GM20000 (cell line): ENCODE measurements around the gene CCNF.
"Not testable (repeated sequence)": the region's sequence is repeated elsewhere in the genome, so short reads cannot be mapped to it uniquely, and the experiment has no call there.

Source experiments
- DNase-seq: peaks from one replicate; pipeline ENCODE4 v3.0.0; 2012; ENCODE audit warnings: low spot score
- TF ChIP-seq, protein P1 (sequence below): IDR thresholded peaks from 2 replicates; pipeline ENCODE4 v1.5.1; 2012; ENCODE audit warnings: mild to moderate bottlenecking, control low read depth; ENCODE audit errors: extremely low read depth, missing control alignments

The CCNF gene

DNA sequence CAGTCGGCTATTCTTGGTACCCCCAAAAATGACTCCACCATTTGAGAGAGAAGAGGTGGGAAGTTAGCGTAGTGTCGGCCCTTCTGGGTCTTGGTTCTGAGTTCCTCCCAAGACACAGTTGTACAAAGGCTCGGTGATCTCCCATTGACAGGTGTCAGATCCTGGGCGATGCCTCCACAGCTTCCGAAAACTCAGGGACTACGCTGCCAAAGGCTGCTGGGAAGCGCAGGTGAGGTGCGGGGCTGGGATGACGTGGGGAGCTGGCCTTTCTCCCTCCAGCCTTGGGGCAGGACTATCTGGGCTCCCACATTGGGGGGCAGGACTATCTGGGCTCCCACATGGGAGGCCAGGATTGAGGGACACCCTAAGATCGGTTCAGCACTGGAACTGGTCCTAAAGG is 10.4 kb downstream of the CCNF start:
- DNase-seq = no peak

DNA sequence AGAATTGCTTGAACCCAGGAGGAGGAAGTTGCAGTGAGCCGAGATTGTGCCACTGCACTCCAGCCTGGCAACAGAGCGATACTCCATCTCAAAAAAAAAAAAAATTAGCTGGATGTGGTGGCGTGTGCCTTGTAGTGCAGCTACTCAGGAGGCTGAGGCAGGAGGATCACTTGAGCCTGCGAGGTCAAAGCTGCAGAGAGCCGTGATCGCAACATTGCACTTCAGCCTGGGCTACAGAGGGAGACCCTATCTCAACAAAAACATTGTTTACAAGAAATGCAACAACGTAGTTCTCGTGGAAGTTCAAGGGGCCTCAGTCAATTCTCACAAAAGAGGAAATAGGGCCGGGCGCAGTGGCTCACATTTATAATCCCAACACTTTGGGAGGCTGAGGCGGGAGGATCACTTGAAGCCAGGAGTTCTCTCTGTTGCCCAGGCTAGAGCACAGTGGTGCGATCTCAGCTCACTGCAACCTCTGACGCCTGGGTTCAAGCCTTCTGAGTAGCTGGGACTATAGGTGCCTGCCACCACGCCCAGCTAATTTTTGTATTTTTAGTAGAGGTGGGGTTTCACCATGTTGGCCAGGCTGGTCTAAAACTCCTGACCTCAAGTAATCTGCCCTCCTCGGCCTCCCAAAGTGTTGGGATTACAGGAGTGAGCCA is 12.0 kb downstream of the CCNF start:
- DNase-seq = not testable (repeated sequence)

More for the DNA sequence above, 10.4 kb downstream of the CCNF start:
- TF ChIP-seq, protein P1, sequence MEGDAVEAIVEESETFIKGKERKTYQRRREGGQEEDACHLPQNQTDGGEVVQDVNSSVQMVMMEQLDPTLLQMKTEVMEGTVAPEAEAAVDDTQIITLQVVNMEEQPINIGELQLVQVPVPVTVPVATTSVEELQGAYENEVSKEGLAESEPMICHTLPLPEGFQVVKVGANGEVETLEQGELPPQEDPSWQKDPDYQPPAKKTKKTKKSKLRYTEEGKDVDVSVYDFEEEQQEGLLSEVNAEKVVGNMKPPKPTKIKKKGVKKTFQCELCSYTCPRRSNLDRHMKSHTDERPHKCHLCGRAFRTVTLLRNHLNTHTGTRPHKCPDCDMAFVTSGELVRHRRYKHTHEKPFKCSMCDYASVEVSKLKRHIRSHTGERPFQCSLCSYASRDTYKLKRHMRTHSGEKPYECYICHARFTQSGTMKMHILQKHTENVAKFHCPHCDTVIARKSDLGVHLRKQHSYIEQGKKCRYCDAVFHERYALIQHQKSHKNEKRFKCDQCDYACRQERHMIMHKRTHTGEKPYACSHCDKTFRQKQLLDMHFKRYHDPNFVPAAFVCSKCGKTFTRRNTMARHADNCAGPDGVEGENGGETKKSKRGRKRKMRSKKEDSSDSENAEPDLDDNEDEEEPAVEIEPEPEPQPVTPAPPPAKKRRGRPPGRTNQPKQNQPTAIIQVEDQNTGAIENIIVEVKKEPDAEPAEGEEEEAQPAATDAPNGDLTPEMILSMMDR = no peak

DNA sequence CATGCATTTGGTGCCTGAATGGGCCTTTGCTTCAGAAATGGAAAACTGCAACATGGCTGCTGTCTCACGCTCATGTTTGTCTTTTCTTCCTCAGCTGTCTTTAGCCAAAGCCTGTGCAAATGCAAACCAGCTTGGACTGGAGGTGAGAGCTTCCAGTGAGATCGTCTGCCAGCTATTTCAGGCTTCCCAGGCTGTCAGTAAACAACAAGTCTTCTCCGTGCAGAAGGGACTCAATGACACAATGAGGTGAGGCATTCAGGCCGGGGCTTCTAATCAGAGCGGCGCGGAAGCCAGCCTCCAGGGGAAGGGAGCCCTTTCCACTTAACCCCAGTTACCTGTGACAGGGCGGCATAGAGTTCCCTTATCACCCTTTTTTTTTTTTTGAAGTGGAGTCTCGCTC is 14.3 kb downstream of the CCNF start:
- DNase-seq = no peak
- TF ChIP-seq, protein P1 = no peak

DNA sequence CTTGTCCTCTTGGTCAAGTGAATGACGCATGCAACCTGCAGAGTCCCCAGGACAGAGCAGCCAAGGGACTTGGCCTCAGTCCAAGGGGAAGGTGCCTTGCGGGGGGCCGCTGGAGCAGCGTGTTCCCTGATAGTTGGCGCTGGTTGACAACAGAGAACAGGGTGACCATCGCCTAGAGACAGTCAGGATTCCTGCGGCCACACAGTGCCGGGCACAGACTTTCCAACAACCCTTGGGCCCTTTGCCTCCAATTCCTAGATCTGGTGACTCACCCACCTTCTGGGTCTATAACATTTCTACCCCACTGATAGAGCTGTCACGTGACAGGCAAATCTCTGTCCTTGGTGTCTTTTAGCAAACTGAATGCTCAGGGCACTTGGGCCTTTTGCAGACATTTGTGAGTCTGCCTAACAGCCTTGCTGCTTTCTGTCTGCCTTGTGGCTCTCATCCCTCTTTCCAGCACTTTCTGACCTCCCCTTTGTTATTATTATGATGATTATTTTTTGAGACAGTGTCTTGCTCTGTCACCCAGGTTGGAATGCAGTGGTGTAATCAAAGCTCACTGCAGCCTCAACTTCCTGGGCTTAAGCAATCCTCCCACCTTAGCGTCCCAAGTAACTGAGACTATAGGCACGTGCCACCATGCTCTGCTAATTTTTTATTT is 18.8 kb downstream of the CCNF start:
- DNase-seq = no peak
- TF ChIP-seq, protein P1 = no peak

DNA sequence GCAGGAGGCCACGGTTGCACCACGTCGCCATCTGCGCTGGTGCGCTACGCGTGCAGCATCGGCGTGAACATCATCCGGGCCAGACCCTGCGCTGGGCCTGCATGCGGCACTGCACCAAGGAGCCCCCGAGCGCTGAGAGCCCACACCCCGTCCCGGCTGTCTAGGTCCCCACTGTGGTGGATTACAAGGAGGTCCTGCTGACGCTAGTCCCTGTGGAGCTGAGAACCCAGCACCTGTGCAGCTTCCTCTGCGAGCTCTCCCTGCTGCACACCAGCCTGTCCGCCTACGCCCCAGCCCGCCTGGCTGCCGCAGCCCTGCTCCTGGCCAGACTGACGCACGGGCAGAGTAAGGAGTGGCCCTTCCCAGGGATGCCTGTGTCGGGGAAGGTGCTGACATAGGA is 19.9 kb downstream of the CCNF start:
- TF ChIP-seq, protein P1 = no peak
- DNase-seq = no peak

DNA sequence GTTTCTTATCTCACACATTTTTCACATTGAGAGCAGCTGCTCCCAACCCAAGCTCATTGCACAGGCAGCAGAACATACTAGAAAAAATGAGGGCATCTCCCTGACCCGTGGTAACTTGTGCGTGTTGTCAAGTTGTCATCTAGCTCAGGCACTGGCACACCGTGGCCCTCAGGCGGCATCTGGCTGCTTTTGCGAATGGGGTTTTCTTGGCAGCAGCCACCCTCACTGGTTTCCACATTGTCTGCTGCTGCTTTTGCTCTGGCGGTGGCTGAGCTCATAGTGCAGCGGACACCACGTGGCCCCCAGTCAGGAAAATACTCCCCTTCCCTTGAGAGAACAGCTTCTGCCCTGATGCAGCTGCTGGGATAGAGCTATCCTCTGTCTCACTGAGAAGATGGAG is 21.3 kb downstream of the CCNF start:
- no peak for DNase-seq
- TF ChIP-seq, protein P1 = no peak

DNA sequence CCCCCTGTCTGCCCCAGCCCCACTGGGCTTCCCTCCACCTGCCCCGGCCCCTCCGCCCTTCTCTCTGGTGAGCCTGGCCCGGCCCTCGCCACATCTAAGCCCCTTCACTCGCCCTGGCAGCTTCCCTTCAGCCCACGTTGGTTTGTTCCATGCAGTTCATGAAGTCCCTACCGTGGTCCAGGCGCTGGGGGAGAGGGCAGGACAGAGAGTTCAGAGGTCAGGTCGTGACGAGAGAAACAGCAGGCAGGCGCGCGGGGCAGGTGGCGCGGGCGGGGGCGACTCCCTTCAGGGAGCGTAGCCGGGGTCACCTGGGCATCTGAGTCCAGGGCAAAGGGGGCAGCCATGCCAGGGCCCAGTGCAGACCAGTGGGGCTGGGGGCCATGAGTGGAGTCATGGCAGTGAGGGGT is 21.7 kb downstream of the CCNF start:
- no peak for DNase-seq
- TF ChIP-seq, protein P1 = no peak

DNA sequence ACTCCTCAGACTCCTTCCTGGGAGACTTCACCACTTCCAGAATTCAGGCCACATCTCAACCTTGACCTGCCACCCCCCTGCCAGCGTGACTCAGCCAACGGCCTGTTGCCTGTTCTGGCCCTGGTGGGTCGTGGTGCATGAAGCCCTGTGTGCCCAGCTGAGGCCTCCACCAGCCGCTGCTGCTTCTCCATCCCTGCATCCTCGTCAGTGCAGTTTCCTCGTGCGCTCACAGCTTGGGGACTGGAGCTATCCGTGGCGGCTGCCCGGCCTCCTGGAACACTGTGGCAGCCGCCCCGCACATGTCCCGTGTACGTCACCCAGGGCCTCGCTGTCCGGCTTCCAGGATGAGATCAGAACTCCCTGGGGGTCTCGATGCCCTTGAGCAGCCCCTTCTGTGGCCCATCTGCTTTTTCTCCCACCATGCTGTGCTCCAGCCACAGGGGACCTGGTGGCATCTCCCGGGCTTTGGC is 22.6 kb downstream of the CCNF start:
- no peak for DNase-seq

More for the DNA sequence above, 22.6 kb downstream of the CCNF start:
- TF ChIP-seq, protein P1 = no peak
